Caco-2 (cell line): ENCODE measurements around the gene IMP3. TPM values are rescaled to one million over a fixed set of nuclear protein-coding genes. Genes with fewer than 3 reads are reported as not detected.

ENCODE experiments used
- BruUV-seq: library from RNA; stranded (reverse); fragments of 400-500 nt; replicated peaks from 2 replicates; lab custom pipeline; 2021; lab: Mats Ljungman, UMichigan
- CTCF ChIA-PET: fragments of 300-600 bp; sonication (Branson Sonifier 250); formaldehyde crosslinking; loops from one replicate; lab custom pipeline; 2022; ENCODE audit warnings: antibody characterized with exemption; lab: Charles Lee
- POLR2A ChIA-PET: fragments of 300-600 bp; sonication (Branson Sonifier 250); formaldehyde crosslinking; loops from one replicate; lab custom pipeline; 2022; ENCODE audit warnings: antibody characterized with exemption; lab: Charles Lee
- DNase-seq, 2 experiments: peaks; one replicate each; pipeline versions ENCODE4 v3.0.0 to v3.0.0-alpha.2; 2020 to 2022
- H3K27me3 ChIP-seq: replicated peaks from 2 replicates; pipeline ENCODE4 v1.6.0; 2011; ENCODE audit warnings: low read length; ENCODE audit not compliant: control insufficient read depth, insufficient read depth
- H3K36me3 ChIP-seq: 2 replicates; pipeline ENCODE4 v1.5.1; 2011; ENCODE audit warnings: low read length; ENCODE audit not compliant: control insufficient read depth, insufficient read depth
- H3K4me1 ChIP-seq: fragments of 250-450 bp; sonication (Bioruptor Pico); 2 replicates; pipeline ENCODE4 v1.5.1; 2020; ENCODE audit warnings: mild to moderate bottlenecking
- H3K4me3 ChIP-seq: 2 replicates; pipeline ENCODE4 v1.5.1; 2011; ENCODE audit warnings: low read depth, mild to moderate bottlenecking, control low read depth, low read length
- H3K9me3 ChIP-seq: fragments of 250-450 bp; sonication (Bioruptor Pico); 2 replicates; pipeline ENCODE4 v1.5.1; 2020; ENCODE audit warnings: mild to moderate bottlenecking, moderate library complexity
- H3K27ac Mint-ChIP-seq: one replicate; pipeline ENCODE4 v1.8.0; 2022; ENCODE audit warnings: mixed read lengths; ENCODE audit not compliant: unreplicated experiment
- H3K27me3 Mint-ChIP-seq: one replicate; pipeline ENCODE4 v1.8.0; 2022; ENCODE audit warnings: mixed read lengths; ENCODE audit not compliant: insufficient read depth, unreplicated experiment
- H3K36me3 Mint-ChIP-seq: one replicate; pipeline ENCODE4 v1.8.0; 2022; ENCODE audit warnings: mild to moderate bottlenecking, mixed read lengths; ENCODE audit not compliant: insufficient read depth, unreplicated experiment
- H3K4me1 Mint-ChIP-seq: one replicate; pipeline ENCODE4 v1.8.0; 2022; ENCODE audit warnings: low read depth, mixed read lengths; ENCODE audit not compliant: unreplicated experiment
- H3K4me3 Mint-ChIP-seq: one replicate; pipeline ENCODE4 v1.8.0; 2022; ENCODE audit warnings: mild to moderate bottlenecking, moderate library complexity, mixed read lengths; ENCODE audit not compliant: unreplicated experiment
- H3K9me3 Mint-ChIP-seq: one replicate; pipeline ENCODE4 v1.8.0; 2022; ENCODE audit warnings: mixed read lengths; ENCODE audit not compliant: unreplicated experiment
- CTCF ChIP-seq, 2 experiments: fragments of 200-600 bp in 1 of 2; IDR thresholded peaks; 1 replicate in 1 of 2; 2 replicates in 1 of 2; pipeline versions ENCODE4 v1.5.1 to v1.8.0; 2011 to 2022; ENCODE audit warnings: antibody characterized with exemption in 1 of 2, control low read depth in 1 of 2, inconsistent platforms in 1 of 2, low read depth in 1 of 2, low read length in 1 of 2, mild to moderate bottlenecking in 1 of 2, moderate library complexity in 1 of 2; ENCODE audit not compliant: insufficient read depth in 1 of 2, severe bottlenecking in 1 of 2, unreplicated experiment in 1 of 2
- intact Hi-C: fragments of 100-400 bp; cut with micrococcal nuclease; formaldehyde crosslinking; loops from one replicate; pipeline ENCODE4 v1.10.0; 2022; ENCODE audit not compliant: unreplicated experiment
- total RNA-seq: library from RNA; stranded (reverse); gene quantifications from 2 replicates; pipeline ENCODE4 v1.2.3, GENCODE V29; 2022

Gene IMP3
- total RNA-seq, 1 experiment from 2014 or later = 60.4 TPM

DNA sequence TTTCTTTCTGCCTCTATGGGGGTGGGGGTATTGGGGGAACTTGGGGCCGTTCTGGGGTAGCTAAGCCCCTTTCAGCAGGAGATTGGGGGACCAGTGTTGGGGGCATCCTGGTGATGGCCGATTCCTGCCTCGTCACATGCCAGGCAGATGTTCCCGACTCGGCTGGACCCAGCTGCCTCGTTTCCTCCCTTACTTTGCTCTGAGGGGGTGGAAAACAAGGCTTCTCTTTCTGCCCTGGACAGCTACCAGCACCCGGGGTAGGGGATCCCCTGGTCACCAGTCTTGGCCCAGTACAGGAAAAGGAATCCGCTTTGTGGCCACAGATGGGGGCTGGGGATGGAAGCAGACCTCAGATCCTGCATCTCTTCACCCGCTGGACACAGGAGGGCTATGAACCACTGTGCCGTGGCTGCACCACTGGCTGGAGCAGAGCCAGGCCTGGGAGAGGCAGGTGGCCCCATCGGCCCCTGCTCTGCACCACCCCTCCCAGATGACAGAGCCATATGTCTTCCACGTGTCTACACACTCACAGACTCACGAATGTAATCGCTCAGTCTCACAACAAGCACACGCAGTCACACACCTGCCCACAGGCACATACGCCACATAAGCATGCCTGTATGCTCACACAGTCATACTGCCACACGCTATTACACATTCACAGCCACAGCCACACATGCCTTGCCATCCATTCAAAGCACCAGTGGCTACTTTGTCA lies 20.1 kb upstream of the IMP3 start:
- H3K27ac Mint-ChIP-seq = no peak overlapping the region
- no peaks in the 10 kb centered on the region for H3K9me3 Mint-ChIP-seq
- CTCF ChIA-PET = interaction anchor here (0.6 to 1.6 kb wide), 2 partner anchors 13 to 67 kb away, joined by 3 to 17 read pairs; partner anchors contain the start of gene SNX33
- no peak for DNase-seq
- H3K27me3 Mint-ChIP-seq = no peaks in the 10 kb centered on the region
- peaks cover 54% of the 10 kb centered on the region for H3K4me1 ChIP-seq
- peaks cover 15% of the 10 kb centered on the region for H3K36me3 Mint-ChIP-seq
- no peak overlapping the region for H3K4me3 ChIP-seq
- intact Hi-C loops = no loop called here
- no peaks in the 10 kb centered on the region for H3K27me3 ChIP-seq
- POLR2A ChIA-PET = no interaction called here
- peaks cover 52% of the 10 kb centered on the region for H3K4me1 Mint-ChIP-seq
- BruUV-seq = no TSS peak
- H3K4me3 Mint-ChIP-seq = no peak overlapping the region
- no peak for TF ChIP-seq CTCF (IDR thresholded peaks at IDR 0.05; ENCODE audit: insufficient read depth in 1 of 2, low read depth in 1 of 2, low read length in 1 of 2, severe bottlenecking in 1 of 2, unreplicated experiment in 1 of 2)
- H3K9me3 ChIP-seq = no peaks in the 10 kb centered on the region
- H3K36me3 ChIP-seq = peaks cover 3% of the 10 kb centered on the region

DNA sequence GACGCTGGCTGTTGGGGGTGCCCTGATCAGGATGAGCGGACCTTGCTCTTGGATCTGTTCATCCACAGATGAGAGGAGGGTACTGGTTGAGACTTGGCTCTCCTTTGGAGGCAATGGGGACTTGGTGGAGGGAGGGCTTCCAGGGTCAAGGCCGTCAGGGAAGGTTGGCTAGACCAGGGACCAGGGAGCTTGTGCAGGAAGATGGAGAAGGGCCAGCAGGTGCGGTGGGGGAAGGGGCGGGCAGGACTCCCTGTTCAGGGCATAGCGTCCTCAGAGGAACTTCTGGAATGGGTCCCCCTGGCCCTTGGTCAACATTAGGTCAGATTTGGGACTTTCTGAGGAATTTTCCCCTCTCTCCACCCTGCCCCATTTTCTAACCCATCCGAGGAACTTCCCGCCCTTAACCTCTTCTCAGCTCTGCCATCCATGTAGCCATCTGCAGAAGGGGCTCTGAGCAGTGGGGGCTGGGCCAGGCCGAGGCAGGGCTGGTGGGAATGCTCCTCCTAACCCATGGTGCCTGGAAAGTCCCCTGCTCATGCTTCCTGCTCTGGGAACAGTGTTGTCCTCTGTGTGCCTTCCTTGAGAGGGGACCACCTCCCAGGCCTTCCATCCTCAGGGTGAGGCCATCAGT lies 19.2 kb upstream of the IMP3 start:
- Mint-ChIP-seq H3K4me1 (peaks cover 44% of the 10 kb centered on the region), H3K27ac (no peak overlapping the region), H3K4me3 (no peak overlapping the region), H3K9me3 (no peaks in the 10 kb centered on the region), H3K36me3 (peaks cover 7% of the 10 kb centered on the region), H3K27me3 (no peaks in the 10 kb centered on the region)
- no peak overlapping the region for H3K4me3 ChIP-seq
- BruUV-seq = no TSS peak
- intact Hi-C loops = no loop called here
- ChIA-PET CTCF (no interaction called here), POLR2A (no interaction called here)
- no peaks in the 10 kb centered on the region for H3K9me3 ChIP-seq
- peaks cover 46% of the 10 kb centered on the region for H3K4me1 ChIP-seq
- H3K36me3 ChIP-seq = peaks cover 3% of the 10 kb centered on the region
- no peak for TF ChIP-seq CTCF (IDR thresholded peaks at IDR 0.05; ENCODE audit: insufficient read depth in 1 of 2, low read depth in 1 of 2, low read length in 1 of 2, severe bottlenecking in 1 of 2, unreplicated experiment in 1 of 2)
- no peak for DNase-seq
- H3K27me3 ChIP-seq = no peaks in the 10 kb centered on the region

DNA sequence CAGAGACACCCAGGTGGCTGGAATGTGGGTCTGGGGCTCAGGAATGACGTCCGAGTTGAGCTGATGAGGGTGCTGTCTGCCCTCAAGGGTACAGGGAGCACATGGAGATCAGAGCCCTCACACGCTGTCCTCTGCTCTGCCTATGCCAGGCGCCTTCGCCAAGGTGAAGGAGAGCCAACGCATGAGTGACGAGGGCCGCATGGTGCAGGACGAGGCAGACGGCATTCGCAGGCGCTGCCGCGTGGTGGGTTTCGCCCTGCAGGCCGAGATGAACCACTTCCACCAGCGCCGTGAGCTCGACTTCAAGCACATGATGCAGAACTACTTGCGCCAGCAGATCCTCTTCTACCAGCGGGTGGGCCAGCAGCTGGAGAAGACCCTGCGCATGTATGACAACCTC lies 16.8 kb upstream of the IMP3 start:
- Histone ChIP-seq H3K27me3 (no peaks in the 10 kb centered on the region), H3K9me3 (no peaks in the 10 kb centered on the region), H3K4me1 (peaks cover 32% of the 10 kb centered on the region), H3K4me3 (no peak overlapping the region), H3K36me3 (peaks cover 3% of the 10 kb centered on the region)
- DNase-seq = no peak
- no peaks in the 10 kb centered on the region for H3K9me3 Mint-ChIP-seq
- no peak overlapping the region for H3K27ac Mint-ChIP-seq
- intact Hi-C loops = no loop called here
- TF ChIP-seq CTCF (IDR thresholded peaks at IDR 0.05; ENCODE audit: insufficient read depth in 1 of 2, low read depth in 1 of 2, low read length in 1 of 2, severe bottlenecking in 1 of 2, unreplicated experiment in 1 of 2) = no peak
- H3K4me1 Mint-ChIP-seq = peaks cover 48% of the 10 kb centered on the region
- ChIA-PET POLR2A (interaction anchor here (0.6 kb wide), 1 partner anchor 10 kb away, joined by 3 read pairs; no protein-coding TSS in a partner anchor), CTCF (no interaction called here)
- H3K36me3 Mint-ChIP-seq = peaks cover 9% of the 10 kb centered on the region
- no peak overlapping the region for H3K4me3 Mint-ChIP-seq
- BruUV-seq = no TSS peak
- H3K27me3 Mint-ChIP-seq = no peaks in the 10 kb centered on the region
